Stimulated activated CD4-positive, alpha-beta T cell treated with anti-CD3 and anti-CD28 coated beads, Interleukin-15, amount 100 ng/mL, for 1 hour (primary cell): Measurements from ENCODE around the gene WWOX.

ENCODE experiments used
- DNase-seq, 2 donors: peaks; one replicate each; pipeline ENCODE4 v3.0.0-alpha.2; 2020; ENCODE audit warnings: low read depth in 1 of 2, low spot score in 1 of 2

Gene WWOX

GRCh38 chr16:79175286-79176057 is 1076.0 kb downstream of the WWOX start:
- DNase-seq, result no peak

DNA sequence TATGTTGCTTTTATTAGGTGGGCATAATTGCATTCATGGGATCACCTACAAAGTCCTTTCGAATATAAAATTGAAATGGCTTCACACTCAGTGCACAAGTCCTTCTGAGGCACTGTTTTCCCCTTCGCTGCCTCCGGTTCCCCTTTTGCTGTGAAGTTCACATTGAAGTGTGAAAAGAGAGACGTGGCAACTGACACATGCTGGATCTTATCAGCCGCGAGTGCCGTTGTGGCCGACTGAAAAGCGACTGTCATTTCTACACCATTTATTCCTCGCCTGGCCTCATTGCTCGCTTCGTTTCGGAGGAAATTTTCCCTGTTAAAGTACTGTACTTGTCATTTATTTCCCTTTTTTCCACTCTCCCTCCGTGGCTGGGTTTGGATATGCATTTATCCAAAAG is 1077.6 kb downstream of the WWOX start:
- DNase-seq, result no peak

GRCh38 chr16:79181419-79181818 is 1082.0 kb downstream of the WWOX start:
- DNase-seq, result no peak

- DNase-seq, result no peak
Measured at GRCh38 chr16:79182616-79183015, 1083.2 kb downstream of the WWOX start.

- no peak for DNase-seq
Measured at GRCh38 chr16:79183571-79183970, 1084.1 kb downstream of the WWOX start.

DNA sequence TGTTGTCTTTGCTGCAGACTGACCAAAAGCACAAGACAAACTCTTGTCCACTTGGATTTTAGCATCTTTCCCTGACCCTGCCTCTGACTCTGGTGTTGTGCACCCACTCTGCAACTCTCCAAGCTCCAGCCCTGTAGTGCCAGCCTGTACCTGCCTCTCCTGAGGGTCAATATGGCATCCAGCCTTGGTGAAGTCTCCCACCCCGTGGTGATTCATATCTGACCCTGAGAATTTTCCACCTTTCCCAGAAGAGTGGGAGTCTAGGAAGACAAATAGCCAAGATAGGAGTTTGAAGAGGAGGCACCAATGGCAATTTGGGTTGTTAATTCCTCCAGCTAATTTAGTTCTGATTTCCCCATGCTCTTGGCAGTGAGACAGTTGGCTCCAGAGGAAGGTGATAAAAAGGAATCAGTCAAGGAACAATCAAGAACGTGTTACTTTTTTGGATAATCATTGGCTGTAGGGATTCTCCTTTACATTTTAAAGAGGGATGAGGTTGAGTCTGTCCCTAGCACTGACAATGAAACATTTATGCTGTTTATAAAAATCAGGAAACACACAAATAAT is 1085.1 kb downstream of the WWOX start:
- DNase-seq, result no peak

DNA sequence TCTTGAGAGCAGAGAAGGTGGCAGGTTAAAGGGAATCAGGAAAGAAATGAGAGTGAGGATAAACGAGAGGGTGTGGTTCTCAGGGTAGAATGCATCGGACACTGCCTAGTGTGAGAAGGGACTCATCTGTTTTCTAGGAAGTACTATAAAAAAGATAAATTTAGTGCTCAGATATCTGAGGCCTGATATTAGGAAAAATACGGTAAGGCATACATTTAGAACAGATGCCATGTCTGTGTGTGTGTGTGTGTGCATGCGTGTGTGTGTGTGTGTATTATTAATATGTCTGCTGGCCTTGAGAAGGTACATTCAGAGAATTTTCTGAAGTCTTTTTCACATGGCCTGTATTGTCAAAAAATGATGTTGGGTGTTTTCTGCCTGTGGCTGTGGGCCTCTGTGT is 1086.3 kb downstream of the WWOX start:
- DNase-seq, result no peak

DNA sequence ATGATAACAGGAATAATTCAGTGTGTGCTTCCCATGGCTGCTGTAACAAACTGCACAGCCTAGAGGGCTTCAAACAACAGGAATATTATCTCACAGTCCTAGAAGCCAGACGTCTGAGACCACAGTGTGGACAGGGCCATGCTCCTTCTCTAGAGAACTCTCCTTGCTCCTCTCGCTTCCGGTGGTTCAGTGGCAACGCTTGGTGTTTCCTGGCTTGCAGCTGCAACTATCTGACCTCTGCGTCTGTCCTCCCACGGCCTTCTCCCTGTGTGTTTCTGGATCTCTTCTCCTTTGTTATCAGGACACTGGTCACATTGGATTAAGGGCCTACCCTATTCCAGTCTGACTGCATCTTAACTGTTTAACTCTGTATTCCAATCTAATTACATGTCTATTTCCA is 1086.7 kb downstream of the WWOX start:
- DNase-seq, result no peak

GRCh38 chr16:79188115-79188738 is 1088.8 kb downstream of the WWOX start:
- no peak for DNase-seq

- no peak for DNase-seq
Measured at GRCh38 chr16:79188739-79189122, 1089.3 kb downstream of the WWOX start.

- no peak for DNase-seq
Measured at GRCh38 chr16:79190542-79190941, 1091.1 kb downstream of the WWOX start.

DNA sequence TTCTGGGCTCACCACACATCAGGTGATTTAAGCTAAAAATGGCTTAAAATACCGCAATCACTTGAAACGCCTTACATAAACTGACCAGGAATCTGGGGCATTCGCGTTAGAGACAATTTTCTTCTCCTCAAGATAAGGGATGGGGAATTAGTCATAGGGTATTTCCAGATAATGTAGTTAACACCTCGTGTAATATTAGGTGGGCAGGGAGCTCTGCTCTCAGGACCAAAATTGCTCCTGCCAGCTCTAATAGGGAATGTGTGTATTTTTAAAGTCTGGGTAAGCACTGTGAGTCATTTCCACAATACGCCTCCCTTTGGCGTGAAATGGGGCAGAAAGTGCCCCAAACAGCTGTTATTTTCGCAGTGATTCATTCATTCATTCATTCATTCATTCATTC is 1092.5 kb downstream of the WWOX start:
- no peak for DNase-seq

GRCh38 chr16:79192904-79193303 is 1093.5 kb downstream of the WWOX start:
- DNase-seq, result no peak

GRCh38 chr16:79194291-79194690 is 1094.8 kb downstream of the WWOX start:
- DNase-seq, result no peak

- no peak for DNase-seq
Measured at GRCh38 chr16:79195938-79196337, 1096.5 kb downstream of the WWOX start.

DNA sequence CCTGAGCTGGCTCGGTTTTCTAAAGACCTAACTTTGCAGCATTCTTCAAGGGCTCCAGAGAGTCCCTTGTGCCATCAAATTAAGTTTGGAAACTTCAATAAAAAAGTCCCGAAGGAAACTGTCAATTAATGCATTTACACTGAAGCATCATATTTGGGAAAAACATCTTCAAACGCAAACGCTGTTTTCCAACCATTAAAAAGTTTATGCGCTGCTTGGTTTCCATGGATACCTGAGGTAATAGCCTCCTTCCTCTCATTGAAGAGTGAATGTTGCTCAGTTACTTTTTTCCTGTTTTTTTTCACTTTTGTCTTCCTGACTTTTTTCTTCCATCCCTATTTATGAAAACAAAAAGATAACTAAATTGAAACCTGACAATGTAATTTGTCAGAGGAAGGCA is 1102.0 kb downstream of the WWOX start:
- DNase-seq, result no peak

GRCh38 chr16:79202977-79203376 is 1103.5 kb downstream of the WWOX start:
- no peak for DNase-seq

DNA sequence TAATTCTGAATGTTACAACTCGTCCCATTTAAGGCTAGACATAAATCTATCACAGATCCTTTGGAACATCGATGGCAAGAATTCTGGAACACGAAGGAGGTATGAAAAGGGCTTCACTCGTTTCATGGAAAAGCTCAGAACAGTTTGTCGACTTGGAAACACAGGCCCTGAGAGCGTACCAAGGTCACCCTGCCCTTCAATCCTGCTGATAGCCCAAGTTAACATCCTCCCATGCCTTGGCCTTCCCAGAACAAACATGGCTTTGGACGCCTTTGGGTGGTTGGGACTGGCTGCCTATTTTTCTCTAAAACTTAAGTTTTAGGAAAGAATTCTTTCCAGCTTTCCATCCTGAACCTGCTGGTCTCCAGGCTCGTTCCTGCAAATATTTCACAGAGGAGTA is 1105.0 kb downstream of the WWOX start:
- DNase-seq, result no peak

GRCh38 chr16:79206889-79207288 is 1107.4 kb downstream of the WWOX start:
- DNase-seq, result no peak

DNA sequence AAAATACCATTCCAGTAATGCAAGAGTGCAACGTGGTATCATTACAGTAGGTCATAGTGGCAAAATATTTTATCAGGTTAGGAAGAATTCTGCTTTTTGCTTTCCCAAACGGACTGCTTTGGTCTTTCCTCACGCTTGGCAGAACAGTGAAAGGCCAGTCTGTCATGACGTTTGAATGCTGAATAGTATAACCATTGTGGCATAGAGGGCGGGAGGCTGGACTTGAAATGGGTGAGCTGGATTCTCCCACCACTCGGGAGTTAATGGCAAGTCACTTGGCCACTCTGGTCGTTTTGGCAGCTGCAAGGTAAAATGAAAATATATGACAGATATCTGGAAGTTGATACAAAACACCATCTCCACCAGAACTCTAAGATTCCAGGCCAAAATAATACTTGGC is 1109.9 kb downstream of the WWOX start:
- DNase-seq, result no peak

- DNase-seq, result no peak
Measured at GRCh38 chr16:79210607-79211006, 1111.2 kb downstream of the WWOX start.

DNA sequence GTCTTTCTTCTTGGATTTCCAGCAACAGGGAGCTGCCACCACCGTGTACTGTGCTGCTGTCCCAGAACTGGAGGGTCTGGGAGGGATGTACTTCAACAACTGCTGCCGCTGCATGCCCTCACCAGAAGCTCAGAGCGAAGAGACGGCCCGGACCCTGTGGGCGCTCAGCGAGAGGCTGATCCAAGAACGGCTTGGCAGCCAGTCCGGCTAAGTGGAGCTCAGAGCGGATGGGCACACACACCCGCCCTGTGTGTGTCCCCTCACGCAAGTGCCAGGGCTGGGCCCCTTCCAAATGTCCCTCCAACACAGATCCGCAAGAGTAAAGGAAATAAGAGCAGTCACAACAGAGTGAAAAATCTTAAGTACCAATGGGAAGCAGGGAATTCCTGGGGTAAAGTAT is 1112.1 kb downstream of the WWOX start:
- DNase-seq, result no peak
